ENCODE data around the gene MGLL.

MGLL gene

GRCh38 chr3:127772273-127772672 is 50.0 kb downstream of the MGLL start:
- DNase-seq: no peak

- no peak for DNase-seq
These were observed 50.6 kb downstream of the MGLL start for GRCh38 chr3:127771746-127772145.

- DNase-seq: no peak
These were observed 51.5 kb downstream of the MGLL start for GRCh38 chr3:127770671-127771355.

GRCh38 chr3:127769284-127770081 is 52.8 kb downstream of the MGLL start:
- no peak for DNase-seq

- peak; percentile 97 for DNase-seq
These were observed 53.8 kb downstream of the MGLL start for GRCh38 chr3:127768346-127769008.

- DNase-seq: no peak
These were observed 55.2 kb downstream of the MGLL start for GRCh38 chr3:127767126-127767525.

GRCh38 chr3:127765735-127766134 is 56.6 kb downstream of the MGLL start:
- DNase-seq: no peak

GRCh38 chr3:127764841-127765362 is 57.4 kb downstream of the MGLL start:
- DNase-seq: peak; percentile 77

GRCh38 chr3:127764301-127764700 is 58.0 kb downstream of the MGLL start:
- no peak for DNase-seq

- no peak for DNase-seq
These were observed 58.5 kb downstream of the MGLL start for GRCh38 chr3:127763816-127764215.

GRCh38 chr3:127763337-127763736 is 59.0 kb downstream of the MGLL start:
- DNase-seq: no peak

- no peak for DNase-seq
These were observed 59.6 kb downstream of the MGLL start for GRCh38 chr3:127762787-127763105.

GRCh38 chr3:127762077-127762786 is 60.1 kb downstream of the MGLL start:
- no peak for DNase-seq

GRCh38 chr3:127761441-127761801 is 60.9 kb downstream of the MGLL start:
- DNase-seq: no peak

GRCh38 chr3:127760791-127761440 is 61.4 kb downstream of the MGLL start:
- no peak for DNase-seq

- no peak for DNase-seq
These were observed 62.0 kb downstream of the MGLL start for GRCh38 chr3:127760361-127760760.

GRCh38 chr3:127759826-127760225 is 62.5 kb downstream of the MGLL start:
- DNase-seq: no peak

GRCh38 chr3:127758013-127758412 is 64.3 kb downstream of the MGLL start:
- no peak for DNase-seq

- DNase-seq: no peak
These were observed 67.0 kb downstream of the MGLL start for GRCh38 chr3:127755305-127755681.

- no peak for DNase-seq
These were observed 67.7 kb downstream of the MGLL start for GRCh38 chr3:127754411-127755304.

- no peak for DNase-seq
These were observed 68.4 kb downstream of the MGLL start for GRCh38 chr3:127753898-127754410.

All from fibroblast of skin of right quadriceps (primary cell).